ENCODE results near the gene ARHGAP25. TPM values are rescaled to one million over a fixed set of nuclear protein-coding genes. Genes with fewer than 3 reads are reported as not detected.
"Not testable (repeated sequence)": the region's sequence is repeated elsewhere in the genome, so short reads cannot be mapped to it uniquely, and the experiment has no call there.

The ARHGAP25 gene
- polyA plus RNA-seq, 3 donors = 7.7 to 8.5 (median 7.9) TPM

DNA sequence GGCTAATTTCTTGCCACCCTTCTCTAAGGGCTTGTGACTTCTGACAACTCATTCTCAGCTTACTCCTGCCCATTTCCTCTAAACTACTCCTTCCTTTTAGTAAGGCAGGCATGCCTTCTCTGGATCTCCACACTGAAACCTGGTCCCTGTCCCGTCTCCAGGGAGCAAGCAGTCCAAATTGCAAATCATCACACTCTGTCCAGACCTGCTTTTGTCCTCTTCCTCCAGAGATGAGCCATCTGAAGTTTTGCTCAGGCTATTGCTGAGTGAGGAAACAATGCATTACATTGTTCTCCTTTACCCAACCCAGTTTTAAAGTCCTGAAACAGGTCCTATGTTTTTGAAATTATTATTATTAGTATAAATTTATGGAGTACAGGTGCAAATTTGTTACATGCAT, 57.3 kb downstream of the ARHGAP25 start:
- no peak for DNase-seq (ENCODE audit: low read depth in 3 of 3, low spot score in 2 of 3)

DNA sequence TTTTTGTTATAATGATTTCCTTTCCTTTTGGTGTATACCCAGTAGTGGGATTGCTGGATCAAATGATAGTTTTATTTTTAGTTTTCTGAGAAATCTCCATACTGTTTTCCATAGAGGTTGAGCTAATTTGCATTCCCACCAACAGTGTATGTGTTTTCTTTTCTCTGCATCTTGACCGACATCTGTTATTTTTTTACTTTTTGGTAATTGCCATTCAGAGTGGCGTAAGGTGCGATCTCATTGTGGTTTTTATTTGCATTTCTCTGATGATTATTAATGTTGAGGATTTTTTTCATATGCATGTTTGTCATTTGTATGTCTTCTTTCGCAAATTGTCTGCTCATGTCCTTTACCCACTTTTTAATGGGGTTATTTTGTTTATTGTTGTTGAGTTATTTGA, 58.1 kb downstream of the ARHGAP25 start:
- DNase-seq (ENCODE audit: low read depth in 3 of 3, low spot score in 2 of 3) = no peak

- no peak for DNase-seq (ENCODE audit: low read depth in 3 of 3, low spot score in 2 of 3)
Observed at GRCh38 chr2:68796295-68796905, 61.8 kb downstream of the ARHGAP25 start.

- no peak for DNase-seq (ENCODE audit: low read depth in 3 of 3, low spot score in 2 of 3)
Observed at GRCh38 chr2:68798569-68798968, 64.0 kb downstream of the ARHGAP25 start.

DNA sequence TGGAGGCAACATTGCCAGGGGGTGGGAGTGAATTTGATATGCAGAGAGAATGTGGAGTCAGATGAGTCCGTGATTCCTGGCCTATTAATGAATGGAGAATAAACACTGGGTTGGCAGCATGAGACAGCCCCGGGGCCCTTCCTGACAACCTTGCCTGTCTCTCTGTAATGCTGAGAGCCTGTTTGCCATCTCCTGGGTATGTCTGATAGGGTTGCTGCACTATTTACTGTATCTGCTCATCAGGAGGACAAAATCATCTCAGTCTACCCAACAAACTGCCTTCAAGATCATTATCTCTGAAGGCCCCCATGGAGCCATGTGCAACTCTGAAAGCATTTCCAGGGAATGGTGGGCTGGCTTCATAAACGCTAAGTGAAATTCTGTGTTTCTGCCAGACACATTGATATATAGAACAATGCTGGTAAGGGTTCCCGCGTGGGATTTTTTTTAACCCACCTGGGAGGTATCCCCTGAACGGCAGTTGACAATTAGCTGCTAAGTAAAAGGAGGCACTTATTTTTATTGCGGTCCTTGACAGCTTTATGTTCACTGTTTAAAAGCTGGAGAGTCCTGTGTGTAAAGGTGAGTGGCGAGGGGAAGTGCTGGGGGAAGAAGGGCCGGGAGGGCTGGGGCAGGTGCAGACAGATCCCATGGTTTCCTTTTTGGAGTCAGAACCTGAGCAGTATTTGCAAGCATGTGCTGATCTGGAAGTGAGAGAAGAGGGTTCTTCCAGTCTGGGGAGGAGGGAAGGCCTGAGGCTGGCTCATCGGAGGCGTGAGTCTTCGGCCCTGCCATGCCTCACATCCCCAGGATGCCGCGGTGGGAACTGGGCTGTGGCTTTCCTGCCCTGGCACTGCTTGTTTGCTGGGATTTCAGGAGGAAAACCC, 64.8 kb downstream of the ARHGAP25 start:
- no peak for DNase-seq (ENCODE audit: low read depth in 3 of 3, low spot score in 2 of 3)

GRCh38 chr2:68800027-68800401, 65.4 kb downstream of the ARHGAP25 start:
- no peak for DNase-seq (ENCODE audit: low read depth in 3 of 3, low spot score in 2 of 3)

GRCh38 chr2:68800517-68800916, 65.9 kb downstream of the ARHGAP25 start:
- DNase-seq (ENCODE audit: low read depth in 3 of 3, low spot score in 2 of 3) = no peak

- not testable (repeated sequence) for DNase-seq (ENCODE audit: low read depth in 3 of 3, low spot score in 2 of 3)
Observed at GRCh38 chr2:68802161-68802560, 67.5 kb downstream of the ARHGAP25 start.

- no peak for DNase-seq (ENCODE audit: low read depth in 3 of 3, low spot score in 2 of 3)
Observed at GRCh38 chr2:68805025-68805424, 70.4 kb downstream of the ARHGAP25 start.

GRCh38 chr2:68806511-68807109, 72.0 kb downstream of the ARHGAP25 start:
- no peak for DNase-seq (ENCODE audit: low read depth in 3 of 3, low spot score in 2 of 3)

GRCh38 chr2:68807821-68808266, 73.2 kb downstream of the ARHGAP25 start:
- no peak for DNase-seq (ENCODE audit: low read depth in 3 of 3, low spot score in 2 of 3)

- DNase-seq (ENCODE audit: low read depth in 3 of 3, low spot score in 2 of 3) = no peak
Observed at GRCh38 chr2:68809324-68810240, 75.0 kb downstream of the ARHGAP25 start.

DNA sequence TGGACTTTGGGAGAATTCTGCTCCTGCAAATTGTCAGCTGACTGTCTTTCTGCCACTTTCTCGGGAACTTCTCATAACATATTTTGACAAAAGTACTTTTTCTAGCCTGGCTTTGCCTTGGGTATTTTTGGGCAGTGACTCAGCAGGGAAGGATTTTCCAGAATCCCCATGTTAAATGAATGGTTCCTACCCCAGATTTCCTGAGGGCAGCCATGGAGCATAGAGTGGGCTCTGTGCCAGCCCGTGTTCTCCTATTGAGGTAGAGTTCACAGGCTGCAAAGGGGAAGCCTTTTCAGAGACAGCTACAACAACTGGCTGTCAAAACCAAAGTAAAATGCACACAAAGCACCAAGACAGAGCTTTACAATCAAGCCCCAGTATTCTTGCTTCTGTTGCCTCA, 76.8 kb downstream of the ARHGAP25 start:
- DNase-seq (ENCODE audit: low read depth in 3 of 3, low spot score in 2 of 3) = no peak

- no peak for DNase-seq (ENCODE audit: low read depth in 3 of 3, low spot score in 2 of 3)
Observed at GRCh38 chr2:68812251-68812650, 77.6 kb downstream of the ARHGAP25 start.

DNA sequence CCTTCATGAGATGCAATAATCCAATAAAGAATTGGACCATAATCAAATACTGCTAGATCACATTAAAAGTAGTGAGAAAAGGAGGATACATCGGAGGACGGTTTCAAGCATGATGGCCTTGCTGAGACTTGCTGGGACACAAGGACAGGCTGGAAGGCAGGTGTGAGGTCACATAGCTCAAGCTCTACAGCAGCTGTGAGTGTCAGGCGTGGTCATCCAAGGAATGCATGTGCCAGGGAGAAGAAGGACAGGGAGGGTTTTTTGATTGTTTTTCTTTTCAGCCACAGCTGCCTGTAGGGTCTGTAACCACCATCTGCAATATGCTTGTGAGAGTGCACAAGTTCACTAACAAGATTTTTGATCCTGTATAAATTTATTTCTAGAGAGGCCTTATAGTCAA, 79.0 kb downstream of the ARHGAP25 start:
- DNase-seq (ENCODE audit: low read depth in 3 of 3, low spot score in 2 of 3) = no peak

DNA sequence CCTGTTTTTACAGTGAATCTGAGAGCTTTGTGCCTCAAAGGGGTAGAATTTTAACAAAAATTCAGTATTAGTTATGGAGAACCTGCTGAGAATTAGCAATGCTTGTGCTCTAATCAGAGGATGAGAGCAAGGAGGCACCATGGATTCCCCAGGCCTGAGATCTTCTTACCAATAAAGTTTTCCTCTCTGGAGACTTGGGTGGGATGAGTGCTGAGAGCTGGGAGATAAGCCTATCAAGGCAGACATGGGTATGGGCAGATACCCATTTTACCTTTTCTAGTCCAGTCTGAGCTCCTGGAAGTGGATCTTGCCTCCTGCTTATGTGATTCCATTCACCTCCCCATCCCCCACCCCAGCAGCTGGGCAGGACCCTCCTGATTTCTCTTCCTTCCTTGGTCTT, 82.7 kb downstream of the ARHGAP25 start:
- DNase-seq (ENCODE audit: low read depth in 3 of 3, low spot score in 2 of 3) = no peak

GRCh38 chr2:68819556-68819955, 84.9 kb downstream of the ARHGAP25 start:
- DNase-seq (ENCODE audit: low read depth in 3 of 3, low spot score in 2 of 3) = no peak

- DNase-seq (ENCODE audit: low read depth in 3 of 3, low spot score in 2 of 3) = no peak
Observed at GRCh38 chr2:68822207-68822872, 87.7 kb downstream of the ARHGAP25 start.

DNA sequence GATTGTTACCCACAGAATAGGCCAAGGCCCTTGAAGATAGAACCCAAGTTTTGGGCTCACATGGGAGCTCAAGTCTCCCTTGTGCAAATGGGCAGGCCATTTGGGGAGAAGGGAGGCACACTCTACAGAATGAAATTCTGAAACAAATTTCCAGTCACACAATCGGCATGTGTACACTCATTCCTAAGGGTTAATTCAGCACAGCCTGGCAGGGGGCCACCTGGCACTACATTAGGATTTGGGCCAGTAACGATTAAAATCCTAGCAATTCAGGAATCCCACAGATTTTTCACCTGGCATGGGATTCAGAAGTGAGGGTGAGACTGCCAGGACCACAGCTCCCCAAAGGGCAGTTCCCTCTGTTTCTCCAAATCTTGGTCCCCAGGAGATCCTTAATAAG, 90.2 kb downstream of the ARHGAP25 start:
- DNase-seq (ENCODE audit: low read depth in 3 of 3, low spot score in 2 of 3) = no peak

- DNase-seq (ENCODE audit: low read depth in 3 of 3, low spot score in 2 of 3) = no peak
Observed at GRCh38 chr2:68825866-68826265, 91.3 kb downstream of the ARHGAP25 start.

Data from right renal cortex interstitium (tissue), 3 donors.